OCI-LY7 (cell line): ENCODE measurements around the gene LRRC23.

Experiments
- EZH2phosphoT487 ChIP-seq: fragments of 200-600 bp; sonication (generic); IDR thresholded peaks from 2 replicates; pipeline ENCODE4 v1.6.1; 2018; ENCODE audit warnings: low read depth, borderline replicate concordance, mild to moderate bottlenecking, mixed run types, antibody characterized with exemption, low read length, moderate library complexity, mixed read lengths
- TF ChIP-seq, protein P1 (sequence below): fragments of 200-600 bp; sonication (generic); conservative IDR thresholded peaks from 2 replicates; pipeline ENCODE4 v1.5.1; 2014; ENCODE audit warnings: mild to moderate bottlenecking, antibody characterized with exemption, low read length, moderate library complexity, mixed read lengths

DNA sequence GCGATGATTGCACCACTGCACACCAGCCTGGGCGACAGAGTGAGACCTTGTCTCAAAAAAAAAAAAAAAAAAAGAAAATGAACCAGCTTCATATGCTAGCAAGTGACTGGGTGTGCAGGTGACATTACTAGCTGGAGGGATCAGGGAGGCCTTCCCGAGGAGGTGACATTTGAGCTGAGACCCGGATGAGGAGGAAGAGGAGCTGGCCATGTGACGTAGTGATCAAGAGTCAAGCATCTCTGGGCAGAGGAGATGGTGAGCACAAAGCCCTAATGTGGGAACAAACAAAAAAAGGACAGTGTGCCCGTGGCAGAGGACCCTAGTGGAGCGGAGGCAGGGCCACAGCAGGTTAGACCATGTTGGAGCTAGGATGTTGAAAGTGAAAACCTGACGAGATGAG is 43.0 kb downstream of the LRRC23 start:
- no peak for TF ChIP-seq EZH2phosphoT487
- TF ChIP-seq, protein P1, sequence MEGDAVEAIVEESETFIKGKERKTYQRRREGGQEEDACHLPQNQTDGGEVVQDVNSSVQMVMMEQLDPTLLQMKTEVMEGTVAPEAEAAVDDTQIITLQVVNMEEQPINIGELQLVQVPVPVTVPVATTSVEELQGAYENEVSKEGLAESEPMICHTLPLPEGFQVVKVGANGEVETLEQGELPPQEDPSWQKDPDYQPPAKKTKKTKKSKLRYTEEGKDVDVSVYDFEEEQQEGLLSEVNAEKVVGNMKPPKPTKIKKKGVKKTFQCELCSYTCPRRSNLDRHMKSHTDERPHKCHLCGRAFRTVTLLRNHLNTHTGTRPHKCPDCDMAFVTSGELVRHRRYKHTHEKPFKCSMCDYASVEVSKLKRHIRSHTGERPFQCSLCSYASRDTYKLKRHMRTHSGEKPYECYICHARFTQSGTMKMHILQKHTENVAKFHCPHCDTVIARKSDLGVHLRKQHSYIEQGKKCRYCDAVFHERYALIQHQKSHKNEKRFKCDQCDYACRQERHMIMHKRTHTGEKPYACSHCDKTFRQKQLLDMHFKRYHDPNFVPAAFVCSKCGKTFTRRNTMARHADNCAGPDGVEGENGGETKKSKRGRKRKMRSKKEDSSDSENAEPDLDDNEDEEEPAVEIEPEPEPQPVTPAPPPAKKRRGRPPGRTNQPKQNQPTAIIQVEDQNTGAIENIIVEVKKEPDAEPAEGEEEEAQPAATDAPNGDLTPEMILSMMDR = no peak
